Activated CD4-positive, alpha-beta T cell treated with anti-CD3 and anti-CD28 coated beads, Interleukin-2, amount 10 ng/mL, durations not matched to agents 7 days and 5 days (primary cell): ENCODE data around the gene ATG2A. TPM values are rescaled to one million over a fixed set of nuclear protein-coding genes. Genes with fewer than 3 reads are reported as not detected.
A peak's percentile ranks its signal among the peaks of the same experiment; 100 is the strongest.

ENCODE experiments used
- CTCF ChIA-PET: fragments of 350-600 bp; sonication (Branson Sonifier 250); formaldehyde crosslinking; loops from one replicate; lab custom pipeline; 2021; ENCODE audit warnings: antibody characterized with exemption; lab: Charles Lee
- POLR2A ChIA-PET: fragments of 350-600 bp; sonication (Branson Sonifier 250); formaldehyde crosslinking; loops from one replicate; lab custom pipeline; 2021; ENCODE audit warnings: antibody characterized with exemption; lab: Charles Lee
- DNase-seq: peaks from one replicate; pipeline ENCODE4 v3.0.0-alpha.2; 2020
- H3K27ac Mint-ChIP-seq: one replicate; pipeline ENCODE4 v1.8.0; 2021; ENCODE audit warnings: mild to moderate bottlenecking, moderate library complexity, mixed read lengths
- H3K27me3 Mint-ChIP-seq: one replicate; pipeline ENCODE4 v1.8.0; 2021; ENCODE audit warnings: mixed read lengths
- H3K36me3 Mint-ChIP-seq: one replicate; pipeline ENCODE4 v1.8.0; 2021; ENCODE audit warnings: low read depth, mixed read lengths
- H3K4me1 Mint-ChIP-seq: one replicate; pipeline ENCODE4 v1.8.0; 2021; ENCODE audit warnings: mixed read lengths
- H3K4me3 Mint-ChIP-seq: one replicate; pipeline ENCODE4 v1.8.0; 2021; ENCODE audit warnings: mild to moderate bottlenecking, moderate library complexity, mixed read lengths
- H3K9me3 Mint-ChIP-seq: one replicate; pipeline ENCODE4 v1.8.0; 2021; ENCODE audit warnings: mixed read lengths
- total RNA-seq, 2 experiments: library from RNA; stranded (reverse); gene quantifications; one replicate each; pipeline ENCODE4 v1.2.3, GENCODE V29; 2021

The ATG2A gene
- 10 to 100 TPM; 23.0 to 25.7 TPM for total RNA-seq

DNA sequence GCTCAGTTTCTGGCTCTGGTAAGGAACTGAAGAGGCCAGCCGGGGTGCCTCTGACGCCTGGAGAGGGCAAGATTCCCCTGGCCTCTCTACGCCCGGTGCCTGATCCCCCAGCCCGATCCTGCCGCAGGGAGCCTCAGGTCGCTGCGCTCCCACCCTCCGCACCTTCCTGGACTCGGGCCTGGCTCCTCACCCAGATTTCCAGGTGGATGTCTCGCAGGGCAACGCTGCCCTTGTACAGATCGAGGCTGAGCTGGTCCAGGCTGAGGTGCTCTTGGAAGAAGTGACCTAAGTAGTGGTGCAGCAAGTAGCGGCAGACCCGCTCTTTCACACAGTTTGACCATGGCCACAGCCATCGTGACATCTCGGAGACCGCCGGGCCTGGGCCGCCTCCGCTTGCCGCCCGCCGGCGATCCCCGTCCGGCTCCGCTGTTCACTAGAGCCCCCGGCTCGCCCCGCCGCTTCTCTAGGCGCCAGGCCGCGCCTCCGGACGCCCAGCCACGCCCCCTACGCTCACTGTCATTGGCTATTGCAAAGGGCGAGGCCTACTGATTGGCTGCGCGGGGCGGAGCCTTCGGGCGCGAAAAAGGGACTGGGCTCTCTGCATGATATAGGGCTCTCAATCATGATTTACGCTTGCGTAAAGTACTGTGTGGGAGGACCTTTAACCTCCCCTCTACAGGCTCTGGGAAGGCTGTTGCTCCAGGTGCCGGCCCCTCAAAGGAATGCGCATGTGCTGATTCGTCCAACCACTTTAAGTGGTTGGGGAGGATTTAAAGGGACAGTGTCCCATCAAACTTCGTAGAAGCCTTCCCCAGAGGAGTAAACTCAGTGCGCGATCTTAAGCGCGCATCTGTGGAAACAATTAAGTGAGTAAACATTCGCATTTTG lies at the start of gene ATG2A:
Gene ATG2A (minus strand): TSS at position 435 of the 888 bp plus-strand sequence. CDS start 74 bp downstream, at position 361.
- H3K4me3 Mint-ChIP-seq, result peak within 1 kb of the TSS; percentile 85
- DNase-seq, result peak; percentile 99
- H3K9me3 Mint-ChIP-seq, result no peaks in the 10 kb centered on the region
- H3K27me3 Mint-ChIP-seq, result no peaks in the 10 kb centered on the region
- no peaks in the 10 kb centered on the region for H3K36me3 Mint-ChIP-seq
- peak within 1 kb of the TSS; percentile 97 for H3K27ac Mint-ChIP-seq
- H3K4me1 Mint-ChIP-seq, result peaks cover 25% of the 10 kb centered on the region
- ChIA-PET POLR2A (no interaction called here), CTCF (interaction anchor here (1.1 to 1.5 kb wide), 3 partner anchors 10 to 97 kb away, joined by 3 to 6 read pairs (median 4); partner anchors contain the start of gene ARL2)

DNA sequence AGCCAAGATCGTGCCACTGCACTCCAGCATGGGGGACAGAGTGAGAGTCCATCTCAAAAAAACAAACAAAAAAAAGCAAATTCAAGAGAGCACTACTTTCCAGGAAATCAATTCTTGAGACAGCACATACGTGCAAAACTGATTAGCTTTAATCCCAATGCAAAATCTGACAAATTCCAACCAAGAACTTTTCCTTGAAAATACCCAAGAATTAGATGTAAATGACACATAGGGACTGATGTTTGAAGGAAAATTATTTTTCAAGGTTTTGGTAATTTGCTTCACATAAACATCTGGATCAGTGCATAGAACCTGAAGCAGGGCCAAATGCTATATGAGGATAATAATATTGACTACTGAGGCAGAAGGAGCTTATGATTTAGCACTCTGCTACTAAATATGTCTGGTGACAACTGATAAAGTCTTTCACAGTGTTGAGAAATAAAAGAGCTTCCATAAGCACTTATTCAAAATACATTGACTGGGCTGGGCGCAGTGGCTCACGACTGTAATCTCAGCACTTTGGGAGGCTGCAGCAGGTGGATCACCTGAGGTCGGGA lies 46.1 kb upstream of the ATG2A start:
- peaks cover 11% of the 10 kb centered on the region for H3K4me1 Mint-ChIP-seq
- peaks cover 8% of the 10 kb centered on the region for H3K27me3 Mint-ChIP-seq
- no peaks in the 10 kb centered on the region for H3K36me3 Mint-ChIP-seq
- no peak overlapping the region for H3K27ac Mint-ChIP-seq
- no peak for DNase-seq
- CTCF ChIA-PET, result interaction anchor here (0.5 to 1.0 kb wide), 2 partner anchors 28 to 219 kb away, joined by 4 to 5 read pairs; partner anchors contain the start of genes GPHA2 and RASGRP2
- no peaks in the 10 kb centered on the region for H3K9me3 Mint-ChIP-seq
- H3K4me3 Mint-ChIP-seq, result no peak overlapping the region
- POLR2A ChIA-PET, result no interaction called here

DNA sequence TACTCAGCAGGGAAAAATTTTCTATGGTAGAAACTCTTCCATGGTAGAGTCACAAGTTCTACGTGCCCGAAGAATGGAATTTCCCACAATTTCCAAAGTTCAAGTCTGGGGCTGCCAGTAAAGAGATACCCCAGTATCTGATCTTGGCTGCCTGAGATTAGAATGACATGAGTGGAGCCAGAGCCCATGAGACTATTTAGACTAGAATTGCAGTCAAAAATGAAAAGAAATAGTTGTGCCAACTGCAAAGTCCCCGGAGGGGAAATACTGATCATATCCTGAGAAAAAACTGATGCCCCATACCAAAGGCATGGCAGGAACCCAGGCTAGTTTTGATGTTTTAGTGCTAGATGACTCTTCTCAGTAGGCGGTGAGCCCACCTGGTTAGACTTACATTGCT lies 43.7 kb upstream of the ATG2A start:
- DNase-seq, result no peak
- POLR2A ChIA-PET, result no interaction called here
- no peak overlapping the region for H3K4me3 Mint-ChIP-seq
- CTCF ChIA-PET, result no interaction called here
- H3K9me3 Mint-ChIP-seq, result no peaks in the 10 kb centered on the region
- H3K36me3 Mint-ChIP-seq, result no peaks in the 10 kb centered on the region
- no peak overlapping the region for H3K27ac Mint-ChIP-seq
- H3K27me3 Mint-ChIP-seq, result peaks cover 8% of the 10 kb centered on the region
- peaks cover 4% of the 10 kb centered on the region for H3K4me1 Mint-ChIP-seq

DNA sequence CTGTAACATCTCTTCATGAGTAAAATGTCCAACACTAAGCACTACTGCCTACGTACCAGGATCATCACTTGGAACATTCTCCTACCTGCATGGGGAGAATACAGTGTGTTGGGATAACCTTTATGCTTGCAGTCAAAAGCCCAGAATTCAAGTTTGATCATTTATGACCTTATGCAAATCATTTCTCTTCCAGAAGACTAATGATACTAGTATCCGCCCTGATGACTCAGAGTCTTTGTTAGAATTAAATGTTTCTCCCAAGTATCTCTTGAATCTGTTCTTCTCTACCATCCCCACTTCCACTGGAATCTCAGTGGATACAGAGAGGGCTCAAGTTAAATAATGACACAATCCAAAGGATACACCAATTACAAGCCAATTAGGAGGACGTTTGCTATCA lies 42.5 kb upstream of the ATG2A start:
- POLR2A ChIA-PET, result no interaction called here
- H3K4me1 Mint-ChIP-seq, result no peaks in the 10 kb centered on the region

DNA sequence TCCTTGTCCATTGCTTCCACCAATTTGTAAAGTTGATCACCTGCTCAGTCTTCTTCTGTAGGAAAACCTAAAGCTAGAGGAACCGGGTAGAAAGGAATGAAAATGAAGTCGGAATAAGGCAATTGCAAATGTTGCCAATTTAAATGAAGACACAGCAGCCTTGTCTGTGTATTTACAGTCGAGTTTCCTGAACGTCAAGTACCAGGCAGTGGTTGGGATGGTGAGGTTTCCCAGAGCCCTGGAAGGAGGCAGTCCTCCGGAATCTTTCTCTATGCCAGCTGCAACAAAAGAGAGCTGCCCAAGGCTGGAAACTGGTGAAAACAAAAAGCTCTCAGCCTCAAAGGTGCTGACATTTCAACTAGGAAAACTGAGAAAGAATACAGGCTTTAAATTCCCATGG lies 37.2 kb upstream of the ATG2A start:
- Mint-ChIP-seq H3K27ac (no peak overlapping the region), H3K27me3 (peaks cover 9% of the 10 kb centered on the region), H3K4me3 (no peak overlapping the region), H3K9me3 (no peaks in the 10 kb centered on the region), H3K4me1 (no peaks in the 10 kb centered on the region), H3K36me3 (no peaks in the 10 kb centered on the region)
- ChIA-PET POLR2A (no interaction called here), CTCF (interaction anchor here (0.6 kb wide), 1 partner anchor 13 kb away, joined by 3 read pairs; no protein-coding TSS in a partner anchor)
- no peak for DNase-seq

More for the DNA sequence above, 42.5 kb upstream of the ATG2A start:
- DNase-seq, result no peak
- no peak overlapping the region for H3K27ac Mint-ChIP-seq
- H3K36me3 Mint-ChIP-seq, result no peaks in the 10 kb centered on the region
- no peaks in the 10 kb centered on the region for H3K9me3 Mint-ChIP-seq
- H3K27me3 Mint-ChIP-seq, result peaks cover 8% of the 10 kb centered on the region
- CTCF ChIA-PET, result interaction anchor here (0.6 kb wide), 1 partner anchor 144 kb away, joined by 3 read pairs; no protein-coding TSS in a partner anchor
- no peak overlapping the region for H3K4me3 Mint-ChIP-seq

DNA sequence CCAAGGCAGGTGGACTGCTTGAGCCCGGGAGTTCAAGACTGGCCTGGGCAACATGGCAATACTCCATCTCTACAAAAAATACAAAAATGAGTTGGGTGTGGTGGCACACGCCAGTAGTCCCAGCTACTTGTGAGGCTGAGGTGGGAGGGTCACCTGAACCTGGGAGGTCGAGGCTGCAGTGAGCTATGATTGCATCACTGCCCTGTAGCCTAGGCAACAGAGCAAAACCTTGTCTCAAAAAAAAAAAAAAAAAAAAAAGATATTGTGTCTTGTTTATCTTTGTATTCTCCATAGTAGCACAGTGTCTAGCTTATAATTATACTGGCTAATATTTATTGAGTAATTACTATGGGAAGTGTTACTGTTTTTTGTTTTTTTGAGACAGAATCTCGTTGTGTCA lies 34.5 kb upstream of the ATG2A start:
- CTCF ChIA-PET, result interaction anchor here (0.6 to 1.0 kb wide), 6 partner anchors 12 to 403 kb away, joined by 3 to 6 read pairs (median 3); partner anchors contain the start of gene TIGD3
- DNase-seq, result no peak
- H3K27me3 Mint-ChIP-seq, result peaks cover 9% of the 10 kb centered on the region
- H3K36me3 Mint-ChIP-seq, result no peaks in the 10 kb centered on the region
- POLR2A ChIA-PET, result no interaction called here
- H3K4me1 Mint-ChIP-seq, result no peaks in the 10 kb centered on the region
- no peak overlapping the region for H3K4me3 Mint-ChIP-seq
- no peak overlapping the region for H3K27ac Mint-ChIP-seq
- no peaks in the 10 kb centered on the region for H3K9me3 Mint-ChIP-seq

DNA sequence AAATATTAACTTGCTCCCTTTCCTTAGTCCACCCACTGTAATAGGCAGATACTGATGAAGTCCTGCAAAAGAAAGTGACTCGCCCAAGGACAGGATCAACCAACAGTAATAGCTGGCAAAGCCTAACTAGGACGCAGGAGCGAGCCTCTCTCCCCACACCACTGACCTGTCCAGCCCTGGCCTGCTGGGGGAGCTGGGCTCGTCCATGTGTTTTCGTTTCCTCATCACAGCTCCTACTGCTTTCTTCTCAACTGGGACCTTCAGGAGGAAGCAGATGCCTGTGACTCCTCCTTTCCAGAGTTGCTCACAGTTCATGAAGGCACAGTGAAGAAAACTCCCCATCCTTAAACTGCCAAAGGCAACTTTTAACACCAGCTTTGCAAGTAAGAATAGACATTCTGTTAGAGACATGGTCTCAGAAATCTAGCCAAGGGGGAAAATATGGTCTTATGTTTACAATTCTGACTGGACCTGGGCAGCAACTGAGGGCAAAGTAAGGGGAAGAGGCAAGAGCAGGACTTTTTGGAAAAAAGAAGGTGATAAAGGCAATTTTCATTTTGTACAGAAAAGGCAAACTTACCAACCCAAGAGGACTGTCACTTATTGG lies 30.3 kb upstream of the ATG2A start:
- H3K36me3 Mint-ChIP-seq, result no peaks in the 10 kb centered on the region
- peaks cover 4% of the 10 kb centered on the region for H3K27me3 Mint-ChIP-seq
- no peak overlapping the region for H3K27ac Mint-ChIP-seq
- ChIA-PET CTCF (interaction anchor here (0.7 kb wide), 1 partner anchor 35 kb away, joined by 3 read pairs; no protein-coding TSS in a partner anchor), POLR2A (no interaction called here)
- no peaks in the 10 kb centered on the region for H3K9me3 Mint-ChIP-seq
- DNase-seq, result no peak
- H3K4me1 Mint-ChIP-seq, result no peaks in the 10 kb centered on the region
- H3K4me3 Mint-ChIP-seq, result no peak overlapping the region

DNA sequence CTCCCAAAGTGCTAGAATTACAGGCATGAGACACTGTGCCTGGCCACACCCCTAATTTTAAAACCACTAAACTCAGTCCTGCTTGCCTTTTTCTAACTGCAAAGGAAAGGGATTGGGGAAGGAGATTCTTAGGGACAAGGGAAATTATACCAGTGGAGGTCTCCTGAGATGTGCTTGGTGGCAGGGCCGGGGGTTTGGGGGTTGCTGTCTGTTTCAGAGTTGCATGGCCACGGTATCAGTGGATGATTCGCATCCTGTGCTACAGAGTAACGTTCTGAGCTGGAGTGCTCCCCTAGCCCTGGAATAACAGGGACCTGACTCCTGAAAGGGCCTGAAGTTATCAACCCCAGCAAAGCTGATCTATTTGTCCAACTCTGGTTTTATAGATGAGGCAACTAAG lies 19.5 kb upstream of the ATG2A start:
- Mint-ChIP-seq H3K27ac (no peak overlapping the region), H3K36me3 (no peaks in the 10 kb centered on the region), H3K4me1 (no peaks in the 10 kb centered on the region), H3K27me3 (peaks cover 2% of the 10 kb centered on the region), H3K9me3 (no peaks in the 10 kb centered on the region), H3K4me3 (no peak overlapping the region)
- CTCF ChIA-PET, result interaction anchor here (0.9 to 1.1 kb wide), 5 partner anchors 9 to 278 kb away, joined by 3 to 4 read pairs (median 3); no protein-coding TSS in a partner anchor
- POLR2A ChIA-PET, result interaction anchor here (0.9 kb wide), 1 partner anchor 9 kb away, joined by 3 read pairs; no protein-coding TSS in a partner anchor
- no peak for DNase-seq

DNA sequence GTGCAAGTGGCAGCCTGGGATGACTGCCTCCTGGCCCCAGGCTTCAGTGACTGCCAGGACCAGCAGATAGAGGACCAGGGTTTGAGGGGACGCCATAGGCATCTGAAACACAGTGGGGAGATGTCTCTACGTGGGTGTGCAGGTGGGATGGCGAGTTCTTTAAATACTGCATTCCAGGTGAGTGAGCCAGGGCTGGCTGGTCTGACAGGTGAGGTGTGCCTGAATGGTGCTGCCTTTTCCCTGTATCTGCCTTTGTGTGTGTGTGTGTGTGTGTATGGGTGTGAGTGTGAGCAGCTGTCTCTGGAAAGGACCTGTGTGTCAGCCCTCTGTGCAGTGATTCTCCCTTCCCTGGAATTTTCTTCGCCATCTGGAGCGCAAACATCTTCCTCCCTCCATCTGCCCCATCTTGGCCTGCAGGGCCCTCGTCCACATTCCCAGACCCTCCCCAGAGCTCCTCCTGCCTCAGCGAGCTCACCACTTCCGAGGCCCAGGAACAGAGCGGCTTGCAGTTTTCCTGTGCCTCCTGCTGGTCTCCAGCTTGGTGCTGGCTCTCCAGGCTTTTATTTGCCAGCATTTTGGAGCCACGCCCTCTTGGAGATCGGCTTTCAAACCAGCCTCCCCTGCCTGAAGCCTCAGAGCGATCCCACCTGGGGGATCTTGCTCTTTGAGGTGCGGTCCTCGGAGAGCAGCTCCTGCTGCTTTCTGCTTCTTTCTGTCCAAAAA lies 18.5 kb upstream of the ATG2A start, which contains the start of gene GPHA2:
Gene GPHA2 (minus strand): TSS at position 535 of the 723 bp plus-strand sequence. CDS start 433 bp downstream, at position 102.
- Mint-ChIP-seq H3K27ac (no peak within 1 kb of the TSS), H3K4me1 (no peaks in the 10 kb centered on the region), H3K9me3 (no peaks in the 10 kb centered on the region), H3K27me3 (peaks cover 2% of the 10 kb centered on the region), H3K36me3 (peaks cover 8% of the 10 kb centered on the region), H3K4me3 (no peak within 1 kb of the TSS)
- POLR2A ChIA-PET, result interaction anchor here (0.6 kb wide), 1 partner anchor 117 kb away, joined by 3 read pairs; no protein-coding TSS in a partner anchor
- CTCF ChIA-PET, result interaction anchor here (0.6 to 1.8 kb wide), 4 partner anchors 28 to 77 kb away, joined by 3 to 5 read pairs (median 4); no protein-coding TSS in a partner anchor
- DNase-seq, result no peak

DNA sequence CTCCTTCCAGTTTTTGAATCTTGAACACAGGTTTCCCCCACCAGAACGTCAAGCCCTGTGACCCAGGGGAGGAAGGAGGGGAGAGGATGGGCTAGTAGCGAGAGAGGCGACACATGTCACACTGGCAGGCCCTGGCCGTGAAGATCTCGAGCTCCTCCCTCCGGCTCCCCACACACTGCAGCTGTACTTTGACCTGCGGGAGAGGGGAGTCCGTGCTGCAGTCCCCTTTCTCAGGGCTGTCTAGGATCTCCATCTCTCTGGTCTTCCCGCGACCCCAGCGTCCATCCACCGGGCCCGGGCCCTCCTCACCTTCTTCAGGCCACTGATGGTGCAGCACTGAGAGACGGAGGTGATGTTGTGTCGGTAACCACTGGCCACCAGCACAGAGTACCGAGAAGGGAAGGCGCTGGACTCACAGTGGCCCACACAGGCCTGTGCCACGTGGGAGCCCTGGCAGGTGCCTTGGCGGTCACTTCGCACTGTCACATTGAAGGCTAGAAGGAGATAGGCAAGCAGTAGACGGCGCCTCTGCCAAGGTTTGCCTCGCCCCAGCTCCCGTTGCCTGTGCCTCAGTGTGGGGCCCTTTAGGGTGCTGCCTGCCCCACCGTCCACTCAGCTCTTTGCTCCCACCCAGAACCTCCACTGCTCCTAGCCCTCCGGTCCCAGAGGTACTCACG lies 17.8 kb upstream of the ATG2A start:
- Mint-ChIP-seq H3K36me3 (peaks cover 8% of the 10 kb centered on the region), H3K9me3 (no peaks in the 10 kb centered on the region), H3K27ac (no peak overlapping the region), H3K4me3 (no peak overlapping the region), H3K27me3 (peaks cover 2% of the 10 kb centered on the region), H3K4me1 (no peaks in the 10 kb centered on the region)
- ChIA-PET CTCF (interaction anchor here (0.6 to 2.5 kb wide), 4 partner anchors 10 to 80 kb away, joined by 5 to 9 read pairs (median 6); partner anchors contain the start of gene ARL2), POLR2A (no interaction called here)
- DNase-seq, result no peak

DNA sequence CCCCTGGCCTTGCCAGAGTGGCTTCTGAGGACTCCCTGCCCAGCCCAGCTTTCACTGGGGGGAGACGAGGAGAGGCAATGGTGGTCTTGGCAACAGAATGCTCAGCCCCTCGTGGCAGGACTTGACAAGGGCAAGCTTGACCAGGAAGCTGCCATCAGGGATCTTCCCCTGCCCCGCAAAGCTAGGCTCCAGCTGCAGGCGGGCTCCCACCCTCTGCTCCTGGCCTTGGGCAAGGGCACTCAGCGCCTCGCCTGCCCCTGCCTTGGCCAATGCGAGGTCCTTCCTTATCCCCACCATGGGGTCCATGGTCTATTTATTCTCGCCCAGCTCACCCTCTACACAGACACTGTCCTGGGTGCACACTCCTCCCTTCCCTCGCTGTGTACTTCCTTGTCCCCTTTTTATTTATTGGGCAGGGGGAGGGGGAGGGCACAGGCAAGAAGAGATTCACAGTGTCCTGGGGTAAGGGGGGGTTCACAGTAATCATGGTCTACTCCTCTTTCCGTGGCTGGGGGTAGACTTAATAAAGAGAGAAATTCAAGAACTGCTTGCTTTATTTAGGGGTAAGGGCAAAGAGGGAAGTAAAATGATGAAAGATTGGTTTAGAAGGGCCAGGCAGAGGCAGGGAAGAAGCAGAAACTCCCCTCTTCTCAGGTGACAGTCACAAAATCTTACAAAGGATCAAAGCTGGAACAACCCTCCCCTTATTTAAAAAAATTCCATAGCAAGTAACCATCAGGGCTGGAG lies 17.1 kb upstream of the ATG2A start:
- Mint-ChIP-seq H3K9me3 (no peaks in the 10 kb centered on the region), H3K4me3 (no peak overlapping the region), H3K27ac (no peak overlapping the region), H3K4me1 (no peaks in the 10 kb centered on the region), H3K27me3 (peaks cover 2% of the 10 kb centered on the region), H3K36me3 (peaks cover 8% of the 10 kb centered on the region)
- no peak for DNase-seq
- CTCF ChIA-PET, result interaction anchor here (1.0 to 2.5 kb wide), 5 partner anchors 10 to 92 kb away, joined by 3 to 9 read pairs (median 5); partner anchors contain the start of gene ARL2
- POLR2A ChIA-PET, result no interaction called here
